H1 (cell line): ENCODE results near the gene NHSL2. TPM values are rescaled to one million over a fixed set of nuclear protein-coding genes. Genes with fewer than 3 reads are reported as not detected.

Experiments used
- BACH1 ChIP-seq: IDR thresholded peaks from 2 replicates; pipeline ENCODE4 v1.6.1; 2012; ENCODE audit warnings: low read length, improper control_type of control experiment
- POLR2A ChIP-seq, 2 experiments: IDR thresholded peaks; 1 replicate in 1 of 2; 2 replicates in 1 of 2; pipeline ENCODE4 v1.6.1; 2011; ENCODE audit warnings: low read depth in 2 of 2, low read length in 2 of 2, mild to moderate bottlenecking in 2 of 2; ENCODE audit errors: control extremely low read depth in 1 of 2
- polyA plus RNA-seq, 7 experiments: library from polyadenylated mRNA; depleted of rRNA in 3 of 7; stranded (reverse) in 5 of 7; unstranded in 2 of 7; fragments of >200 nt in 5 of 7; fragments of 200-250 nt in 2 of 7; gene quantifications; 1 replicate in 5 of 7; 2 replicates in 1 of 7; 4 replicates in 1 of 7; pipeline versions ENCODE4 v1.2.1 to v1.2.3, GENCODE V29; 2011 to 2013; ENCODE audit warnings: missing spikeins in 2 of 7, mixed read lengths in 2 of 7
- total RNA-seq: library from RNA; stranded (reverse); fragmentation: NEBNext Ultra II Directional; extraction: Animal tissue kit (Norgen Biotek cat#: 25700); gene quantifications from 2 replicates; pipeline ENCODE4 v1.2.1, GENCODE V29; 2021
- TF ChIP-seq, protein P1 (sequence below): fragments of 300-600 bp; sonication (generic); IDR thresholded peaks from 2 replicates; pipeline ENCODE4 v1.7.1; 2012; ENCODE audit warnings: low read length, moderate library complexity, mild to moderate bottlenecking, inconsistent platforms; ENCODE audit not compliant: insufficient replicate concordance

Gene NHSL2
- total and polyA plus RNA-seq, 2 of the 8 experiments (the other 6 are each of a cell fraction or from before 2014, with no cell fraction given), result 3.7 to 7.2 TPM

DNA sequence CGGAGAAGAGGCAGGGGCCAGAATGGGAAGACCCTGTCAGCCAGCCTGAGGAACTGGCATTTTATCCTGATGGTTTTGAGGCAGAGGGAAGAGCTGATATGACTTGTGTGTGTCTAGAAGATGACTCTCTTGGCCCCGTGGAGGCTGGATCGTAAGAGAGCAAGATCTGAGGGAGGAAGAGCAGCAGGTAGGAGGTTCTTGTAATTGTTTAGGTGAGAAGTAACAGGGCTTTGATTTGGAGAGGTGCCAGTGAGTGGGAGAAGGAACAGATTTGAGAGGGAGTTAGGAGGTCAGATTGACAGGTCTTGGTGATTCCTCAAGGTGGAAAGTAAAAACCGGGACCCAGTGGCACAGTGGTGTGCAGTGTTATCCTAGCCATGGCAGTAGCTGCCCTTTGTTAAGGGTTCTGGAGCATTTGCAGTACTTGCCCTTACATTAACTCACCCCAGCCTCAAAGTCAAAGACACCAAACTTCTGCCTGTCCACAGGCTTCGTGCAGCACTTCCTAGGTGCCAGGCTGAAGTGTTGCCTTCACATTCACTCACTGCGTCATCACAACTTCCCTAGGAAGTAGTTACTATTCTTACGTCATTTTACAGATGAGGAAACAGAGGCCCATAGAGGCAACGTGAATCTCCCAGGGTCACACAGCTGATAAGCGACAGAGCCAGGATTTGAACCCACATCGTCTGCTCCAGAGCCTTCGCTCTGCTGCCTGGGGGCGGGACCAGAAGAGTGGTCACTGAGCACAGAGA lies 197.4 kb downstream of the NHSL2 start (continued):
- TF ChIP-seq, protein P1, sequence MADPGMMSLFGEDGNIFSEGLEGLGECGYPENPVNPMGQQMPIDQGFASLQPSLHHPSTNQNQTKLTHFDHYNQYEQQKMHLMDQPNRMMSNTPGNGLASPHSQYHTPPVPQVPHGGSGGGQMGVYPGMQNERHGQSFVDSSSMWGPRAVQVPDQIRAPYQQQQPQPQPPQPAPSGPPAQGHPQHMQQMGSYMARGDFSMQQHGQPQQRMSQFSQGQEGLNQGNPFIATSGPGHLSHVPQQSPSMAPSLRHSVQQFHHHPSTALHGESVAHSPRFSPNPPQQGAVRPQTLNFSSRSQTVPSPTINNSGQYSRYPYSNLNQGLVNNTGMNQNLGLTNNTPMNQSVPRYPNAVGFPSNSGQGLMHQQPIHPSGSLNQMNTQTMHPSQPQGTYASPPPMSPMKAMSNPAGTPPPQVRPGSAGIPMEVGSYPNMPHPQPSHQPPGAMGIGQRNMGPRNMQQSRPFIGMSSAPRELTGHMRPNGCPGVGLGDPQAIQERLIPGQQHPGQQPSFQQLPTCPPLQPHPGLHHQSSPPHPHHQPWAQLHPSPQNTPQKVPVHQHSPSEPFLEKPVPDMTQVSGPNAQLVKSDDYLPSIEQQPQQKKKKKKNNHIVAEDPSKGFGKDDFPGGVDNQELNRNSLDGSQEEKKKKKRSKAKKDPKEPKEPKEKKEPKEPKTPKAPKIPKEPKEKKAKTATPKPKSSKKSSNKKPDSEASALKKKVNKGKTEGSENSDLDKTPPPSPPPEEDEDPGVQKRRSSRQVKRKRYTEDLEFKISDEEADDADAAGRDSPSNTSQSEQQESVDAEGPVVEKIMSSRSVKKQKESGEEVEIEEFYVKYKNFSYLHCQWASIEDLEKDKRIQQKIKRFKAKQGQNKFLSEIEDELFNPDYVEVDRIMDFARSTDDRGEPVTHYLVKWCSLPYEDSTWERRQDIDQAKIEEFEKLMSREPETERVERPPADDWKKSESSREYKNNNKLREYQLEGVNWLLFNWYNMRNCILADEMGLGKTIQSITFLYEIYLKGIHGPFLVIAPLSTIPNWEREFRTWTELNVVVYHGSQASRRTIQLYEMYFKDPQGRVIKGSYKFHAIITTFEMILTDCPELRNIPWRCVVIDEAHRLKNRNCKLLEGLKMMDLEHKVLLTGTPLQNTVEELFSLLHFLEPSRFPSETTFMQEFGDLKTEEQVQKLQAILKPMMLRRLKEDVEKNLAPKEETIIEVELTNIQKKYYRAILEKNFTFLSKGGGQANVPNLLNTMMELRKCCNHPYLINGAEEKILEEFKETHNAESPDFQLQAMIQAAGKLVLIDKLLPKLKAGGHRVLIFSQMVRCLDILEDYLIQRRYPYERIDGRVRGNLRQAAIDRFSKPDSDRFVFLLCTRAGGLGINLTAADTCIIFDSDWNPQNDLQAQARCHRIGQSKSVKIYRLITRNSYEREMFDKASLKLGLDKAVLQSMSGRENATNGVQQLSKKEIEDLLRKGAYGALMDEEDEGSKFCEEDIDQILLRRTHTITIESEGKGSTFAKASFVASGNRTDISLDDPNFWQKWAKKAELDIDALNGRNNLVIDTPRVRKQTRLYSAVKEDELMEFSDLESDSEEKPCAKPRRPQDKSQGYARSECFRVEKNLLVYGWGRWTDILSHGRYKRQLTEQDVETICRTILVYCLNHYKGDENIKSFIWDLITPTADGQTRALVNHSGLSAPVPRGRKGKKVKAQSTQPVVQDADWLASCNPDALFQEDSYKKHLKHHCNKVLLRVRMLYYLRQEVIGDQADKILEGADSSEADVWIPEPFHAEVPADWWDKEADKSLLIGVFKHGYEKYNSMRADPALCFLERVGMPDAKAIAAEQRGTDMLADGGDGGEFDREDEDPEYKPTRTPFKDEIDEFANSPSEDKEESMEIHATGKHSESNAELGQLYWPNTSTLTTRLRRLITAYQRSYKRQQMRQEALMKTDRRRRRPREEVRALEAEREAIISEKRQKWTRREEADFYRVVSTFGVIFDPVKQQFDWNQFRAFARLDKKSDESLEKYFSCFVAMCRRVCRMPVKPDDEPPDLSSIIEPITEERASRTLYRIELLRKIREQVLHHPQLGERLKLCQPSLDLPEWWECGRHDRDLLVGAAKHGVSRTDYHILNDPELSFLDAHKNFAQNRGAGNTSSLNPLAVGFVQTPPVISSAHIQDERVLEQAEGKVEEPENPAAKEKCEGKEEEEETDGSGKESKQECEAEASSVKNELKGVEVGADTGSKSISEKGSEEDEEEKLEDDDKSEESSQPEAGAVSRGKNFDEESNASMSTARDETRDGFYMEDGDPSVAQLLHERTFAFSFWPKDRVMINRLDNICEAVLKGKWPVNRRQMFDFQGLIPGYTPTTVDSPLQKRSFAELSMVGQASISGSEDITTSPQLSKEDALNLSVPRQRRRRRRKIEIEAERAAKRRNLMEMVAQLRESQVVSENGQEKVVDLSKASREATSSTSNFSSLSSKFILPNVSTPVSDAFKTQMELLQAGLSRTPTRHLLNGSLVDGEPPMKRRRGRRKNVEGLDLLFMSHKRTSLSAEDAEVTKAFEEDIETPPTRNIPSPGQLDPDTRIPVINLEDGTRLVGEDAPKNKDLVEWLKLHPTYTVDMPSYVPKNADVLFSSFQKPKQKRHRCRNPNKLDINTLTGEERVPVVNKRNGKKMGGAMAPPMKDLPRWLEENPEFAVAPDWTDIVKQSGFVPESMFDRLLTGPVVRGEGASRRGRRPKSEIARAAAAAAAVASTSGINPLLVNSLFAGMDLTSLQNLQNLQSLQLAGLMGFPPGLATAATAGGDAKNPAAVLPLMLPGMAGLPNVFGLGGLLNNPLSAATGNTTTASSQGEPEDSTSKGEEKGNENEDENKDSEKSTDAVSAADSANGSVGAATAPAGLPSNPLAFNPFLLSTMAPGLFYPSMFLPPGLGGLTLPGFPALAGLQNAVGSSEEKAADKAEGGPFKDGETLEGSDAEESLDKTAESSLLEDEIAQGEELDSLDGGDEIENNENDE, result no peak
- TF ChIP-seq POLR2A (IDR thresholded peaks at IDR 0.05; ENCODE audit: control extremely low read depth in 1 of 2, low read depth in 2 of 2, low read length in 2 of 2) (no peak), BACH1 (no peak)
